Lower leg skin (tissue), 3 donors: Measurements from ENCODE around the gene CUEDC2.

Experiments
- POLR2A ChIP-seq, 2 donors: fragments of 450-650 bp; IDR thresholded peaks; one replicate each; pipeline ENCODE4 v1.6.1; 2016 to 2017; ENCODE audit warnings: antibody characterized with exemption in 2 of 2, mild to moderate bottlenecking in 1 of 2, moderate library complexity in 1 of 2
- TF ChIP-seq, protein P1 (sequence below), 3 donors: fragments of 450-650 bp; IDR thresholded peaks; one replicate each; pipeline ENCODE4 v1.5.1; 2016; ENCODE audit warnings: antibody characterized with exemption in 3 of 3, mild to moderate bottlenecking in 3 of 3, moderate library complexity in 2 of 3

DNA sequence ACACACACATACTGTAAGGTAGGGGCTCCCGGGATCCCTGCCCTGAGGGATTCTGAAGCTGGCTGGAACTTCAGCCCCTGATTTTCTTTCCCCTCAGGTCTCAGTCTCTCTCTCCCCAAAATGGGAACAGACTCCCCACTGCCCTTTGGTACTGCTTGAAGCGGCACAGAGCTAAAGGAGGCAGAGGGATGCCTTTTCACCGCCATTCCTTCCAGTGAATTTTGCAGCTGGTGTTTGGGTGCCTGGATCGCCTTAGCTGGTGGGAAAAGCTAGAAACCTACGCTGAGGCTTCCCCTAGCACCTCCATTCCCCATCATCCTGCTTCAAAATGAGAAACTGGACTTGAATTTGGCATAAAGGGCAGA is 2.7 kb upstream of the CUEDC2 start:
- TF ChIP-seq, protein P1, sequence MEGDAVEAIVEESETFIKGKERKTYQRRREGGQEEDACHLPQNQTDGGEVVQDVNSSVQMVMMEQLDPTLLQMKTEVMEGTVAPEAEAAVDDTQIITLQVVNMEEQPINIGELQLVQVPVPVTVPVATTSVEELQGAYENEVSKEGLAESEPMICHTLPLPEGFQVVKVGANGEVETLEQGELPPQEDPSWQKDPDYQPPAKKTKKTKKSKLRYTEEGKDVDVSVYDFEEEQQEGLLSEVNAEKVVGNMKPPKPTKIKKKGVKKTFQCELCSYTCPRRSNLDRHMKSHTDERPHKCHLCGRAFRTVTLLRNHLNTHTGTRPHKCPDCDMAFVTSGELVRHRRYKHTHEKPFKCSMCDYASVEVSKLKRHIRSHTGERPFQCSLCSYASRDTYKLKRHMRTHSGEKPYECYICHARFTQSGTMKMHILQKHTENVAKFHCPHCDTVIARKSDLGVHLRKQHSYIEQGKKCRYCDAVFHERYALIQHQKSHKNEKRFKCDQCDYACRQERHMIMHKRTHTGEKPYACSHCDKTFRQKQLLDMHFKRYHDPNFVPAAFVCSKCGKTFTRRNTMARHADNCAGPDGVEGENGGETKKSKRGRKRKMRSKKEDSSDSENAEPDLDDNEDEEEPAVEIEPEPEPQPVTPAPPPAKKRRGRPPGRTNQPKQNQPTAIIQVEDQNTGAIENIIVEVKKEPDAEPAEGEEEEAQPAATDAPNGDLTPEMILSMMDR (IDR thresholded peaks at IDR 0.05): no peak
- TF ChIP-seq POLR2A (IDR thresholded peaks at IDR 0.05): no peak
